Prostate gland (tissue), 2 donors: ENCODE data around the gene PHOX2A.

Source experiments
- CTCF ChIP-seq, 4 experiments: fragments of 200-600 bp in 2 of 4; fragments of 450-650 bp in 2 of 4; sonication (generic) in 2 of 4; IDR thresholded peaks; 1 replicate in 3 of 4; 2 replicates in 1 of 4; pipeline ENCODE4 v1.5.1; 2016 to 2019; ENCODE audit warnings: antibody characterized with exemption in 4 of 4, mild to moderate bottlenecking in 2 of 4, moderate library complexity in 2 of 4
- POLR2A ChIP-seq: fragments of 450-650 bp; IDR thresholded peaks from one replicate; pipeline ENCODE4 v1.6.1; 2016; ENCODE audit warnings: antibody characterized with exemption, mild to moderate bottlenecking
- POLR2AphosphoS5 ChIP-seq: sonication (generic); formaldehyde crosslinking; IDR thresholded peaks from one replicate; pipeline ENCODE4 v1.6.1; 2017; ENCODE audit warnings: antibody characterized with exemption

DNA sequence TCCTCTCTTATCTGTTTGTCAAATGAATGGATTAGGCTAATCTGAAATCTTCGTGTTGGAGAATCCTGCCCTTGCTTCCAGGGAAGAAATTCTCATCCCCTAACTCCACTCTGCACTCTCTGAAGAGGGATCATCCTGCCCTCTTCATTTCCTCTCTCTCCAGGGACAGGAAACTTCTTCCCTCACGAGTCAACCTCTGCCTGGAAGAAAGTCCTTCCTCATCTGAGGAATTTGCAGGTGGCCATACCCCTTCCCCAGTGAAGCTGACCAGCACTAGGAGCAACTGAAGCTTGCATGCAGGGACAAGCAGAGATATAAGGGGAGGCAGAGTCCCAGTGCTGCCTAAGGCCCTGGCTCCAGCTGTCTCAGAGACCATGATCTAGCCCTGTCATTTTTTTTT is 3.6 kb upstream of the PHOX2A start:
- no peak for TF ChIP-seq CTCF (IDR thresholded peaks at IDR 0.05)
- no peak for TF ChIP-seq POLR2A
- TF ChIP-seq POLR2AphosphoS5: no peak
